ENCODE results near the gene SHH.

DNA sequence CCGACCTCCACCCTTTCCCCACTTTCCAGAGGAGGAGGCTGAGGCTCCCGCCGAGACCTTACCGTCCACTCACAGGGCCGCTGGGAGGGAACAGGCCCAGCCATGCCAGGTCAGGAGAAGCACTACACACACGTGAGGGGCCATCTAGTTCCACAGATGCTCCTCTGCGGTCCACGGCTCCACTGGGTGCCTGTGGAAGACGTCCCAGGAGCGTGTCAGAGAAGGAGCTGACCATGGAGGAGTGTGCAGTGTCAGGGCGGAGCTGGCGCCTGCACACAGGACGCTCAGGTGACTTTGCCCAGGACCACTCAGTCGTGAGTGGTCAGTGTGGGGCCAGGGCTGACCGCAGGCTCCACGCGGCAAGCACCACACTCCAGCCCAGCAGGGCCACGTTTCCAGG lies 8.0 kb upstream of the SHH start:
- TF ChIP-seq, protein P1, sequence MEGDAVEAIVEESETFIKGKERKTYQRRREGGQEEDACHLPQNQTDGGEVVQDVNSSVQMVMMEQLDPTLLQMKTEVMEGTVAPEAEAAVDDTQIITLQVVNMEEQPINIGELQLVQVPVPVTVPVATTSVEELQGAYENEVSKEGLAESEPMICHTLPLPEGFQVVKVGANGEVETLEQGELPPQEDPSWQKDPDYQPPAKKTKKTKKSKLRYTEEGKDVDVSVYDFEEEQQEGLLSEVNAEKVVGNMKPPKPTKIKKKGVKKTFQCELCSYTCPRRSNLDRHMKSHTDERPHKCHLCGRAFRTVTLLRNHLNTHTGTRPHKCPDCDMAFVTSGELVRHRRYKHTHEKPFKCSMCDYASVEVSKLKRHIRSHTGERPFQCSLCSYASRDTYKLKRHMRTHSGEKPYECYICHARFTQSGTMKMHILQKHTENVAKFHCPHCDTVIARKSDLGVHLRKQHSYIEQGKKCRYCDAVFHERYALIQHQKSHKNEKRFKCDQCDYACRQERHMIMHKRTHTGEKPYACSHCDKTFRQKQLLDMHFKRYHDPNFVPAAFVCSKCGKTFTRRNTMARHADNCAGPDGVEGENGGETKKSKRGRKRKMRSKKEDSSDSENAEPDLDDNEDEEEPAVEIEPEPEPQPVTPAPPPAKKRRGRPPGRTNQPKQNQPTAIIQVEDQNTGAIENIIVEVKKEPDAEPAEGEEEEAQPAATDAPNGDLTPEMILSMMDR (IDR thresholded peaks at IDR 0.05), result no peak
- TF ChIP-seq POLR2A (IDR thresholded peaks at IDR 0.05), result no peak

Data from testis (tissue), 2 donors.